ENCODE data around the gene NHERF2. TPM values are rescaled to one million over a fixed set of nuclear protein-coding genes. Genes with fewer than 3 reads are reported as not detected.

The NHERF2 gene
- total and polyA plus RNA-seq, 11 donors = 124 to 496 (median 227) TPM

GRCh38 chr16:1981398-1981836, 45.3 kb upstream of the NHERF2 start, which contains the start of gene NOXO1:
TSS of gene NOXO1 (minus strand) at chr16:1981469. CDS start at chr16:1981179, 290 bp downstream.
- H3K36me3 ChIP-seq = peaks cover 4 to 39% (median 30%) of the 10 kb centered on the region in 9 donors
- 38 to 51% (median 40%) methylated on average over 4 to 6 of the region's 6 CpGs for WGBS, 4 donors
- ATAC-seq (no peak), DNase-seq (no peak)
- TF ChIP-seq CTCF (IDR thresholded peaks at IDR 0.05) = no peak
- no peak for TF ChIP-seq POLR2A (IDR thresholded peaks at IDR 0.05)
- no peaks in the 10 kb centered on the region for H3K9me3 ChIP-seq
- intact Hi-C loops (cut with DNase I) = no loop called here
- H3K4me1 ChIP-seq = peaks cover 3 to 43% (median 20%) of the 10 kb centered on the region in 12 donors
- H3K4me3 ChIP-seq = no peak within 1 kb of the TSS
- H3K27ac ChIP-seq = no peak within 1 kb of the TSS
- H3K27me3 ChIP-seq = peaks cover 7 to 63% (median 36%) of the 10 kb centered on the region in 9 donors

- Histone ChIP-seq H3K27me3 (peaks cover 7 to 57% (median 36%) of the 10 kb centered on the region in 9 donors), H3K4me1 (peaks cover 3 to 43% (median 20%) of the 10 kb centered on the region in 12 donors), H3K9me3 (no peaks in the 10 kb centered on the region), H3K4me3 (no peak overlapping the region), H3K36me3 (peaks cover 3 to 38% (median 26%) of the 10 kb centered on the region in 9 donors), H3K27ac (no peak overlapping the region)
- no peak for ATAC-seq
- DNase-seq = no peak
- TF ChIP-seq CTCF (IDR thresholded peaks at IDR 0.05) (no peak), POLR2A (IDR thresholded peaks at IDR 0.05) (no peak)
- intact Hi-C loops (cut with DNase I) = no loop called here
- 61 to 71% (median 64%) methylated on average over 5 of the region's 5 CpGs for WGBS, 4 donors
Observed at GRCh38 chr16:1982013-1982433, 44.7 kb upstream of the NHERF2 start.

GRCh38 chr16:1982991-1983543, 43.6 kb upstream of the NHERF2 start:
- DNase-seq (no peak), ATAC-seq (no peak)
- Histone ChIP-seq H3K4me1 (peaks cover 3 to 43% (median 20%) of the 10 kb centered on the region in 12 donors), H3K27me3 (peaks cover 7 to 51% (median 28%) of the 10 kb centered on the region in 9 donors), H3K4me3 (peak overlapping the region; percentile 59 to 98 (median 86)), H3K27ac (peak overlapping the region; percentile 25 to 88 (median 80)), H3K36me3 (peaks cover 0 to 28% (median 17%) of the 10 kb centered on the region in 9 donors), H3K9me3 (no peaks in the 10 kb centered on the region)
- intact Hi-C loops (cut with DNase I) = no loop called here
- no peak for TF ChIP-seq POLR2A (IDR thresholded peaks at IDR 0.05)
- TF ChIP-seq CTCF (IDR thresholded peaks at IDR 0.05) = no peak
- WGBS, 4 donors = 22 to 47% (median 26%) methylated on average over 14 to 19 of the region's 19 CpGs

GRCh38 chr16:1983544-1984346, 43.0 kb upstream of the NHERF2 start, which contains the start of gene GFER:
TSS of gene GFER (plus strand) at chr16:1984193. CDS start at chr16:1984219, 26 bp downstream.
- intact Hi-C loops (cut with DNase I) = loop anchor here in 1 of 10 donors (2.0 kb wide), 1 partner anchor 25 kb away; the partner anchor contains the start of gene ZNF598
- Histone ChIP-seq H3K4me1 (peaks cover 3 to 43% (median 20%) of the 10 kb centered on the region in 12 donors), H3K4me3 (peak within 1 kb of the TSS; percentile 59 to 98 (median 86)), H3K27ac (peak within 1 kb of the TSS; percentile 25 to 88 (median 80)), H3K27me3 (peaks cover 9 to 51% (median 26%) of the 10 kb centered on the region in 9 donors), H3K9me3 (no peaks in the 10 kb centered on the region), H3K36me3 (peaks cover 0 to 21% (median 13%) of the 10 kb centered on the region in 9 donors)
- WGBS, 4 donors = 0% methylated on average over 30 to 109 of the region's 109 CpGs; no CpG with 5 or more reads in 1 of the 4 donors
- DNase-seq (peak; percentile 92 to 95 (median 93)), ATAC-seq (peak; percentile 91 to 96 (median 95))
- peak in 1 of 2 donors; percentile 74 for TF ChIP-seq POLR2A (IDR thresholded peaks at IDR 0.05)
- peak in 10 of 12 donors; percentile 6 to 73 (median 48) for TF ChIP-seq CTCF (IDR thresholded peaks at IDR 0.05)
